ENCODE results near the gene CTRL. TPM values are rescaled to one million over a fixed set of nuclear protein-coding genes. Genes with fewer than 3 reads are reported as not detected.
A peak's percentile ranks its signal among the peaks of the same experiment; 100 is the strongest.

Gene CTRL
- total RNA-seq (2021; fragmentation: NEBNext Ultra II Directional; extraction: Animal tissue kit (Norgen Biotek cat#: 25700)) = under 1 TPM; 0.25 to 0.63 (median 0.43) TPM
- long read RNA-seq = 0 reads

DNA sequence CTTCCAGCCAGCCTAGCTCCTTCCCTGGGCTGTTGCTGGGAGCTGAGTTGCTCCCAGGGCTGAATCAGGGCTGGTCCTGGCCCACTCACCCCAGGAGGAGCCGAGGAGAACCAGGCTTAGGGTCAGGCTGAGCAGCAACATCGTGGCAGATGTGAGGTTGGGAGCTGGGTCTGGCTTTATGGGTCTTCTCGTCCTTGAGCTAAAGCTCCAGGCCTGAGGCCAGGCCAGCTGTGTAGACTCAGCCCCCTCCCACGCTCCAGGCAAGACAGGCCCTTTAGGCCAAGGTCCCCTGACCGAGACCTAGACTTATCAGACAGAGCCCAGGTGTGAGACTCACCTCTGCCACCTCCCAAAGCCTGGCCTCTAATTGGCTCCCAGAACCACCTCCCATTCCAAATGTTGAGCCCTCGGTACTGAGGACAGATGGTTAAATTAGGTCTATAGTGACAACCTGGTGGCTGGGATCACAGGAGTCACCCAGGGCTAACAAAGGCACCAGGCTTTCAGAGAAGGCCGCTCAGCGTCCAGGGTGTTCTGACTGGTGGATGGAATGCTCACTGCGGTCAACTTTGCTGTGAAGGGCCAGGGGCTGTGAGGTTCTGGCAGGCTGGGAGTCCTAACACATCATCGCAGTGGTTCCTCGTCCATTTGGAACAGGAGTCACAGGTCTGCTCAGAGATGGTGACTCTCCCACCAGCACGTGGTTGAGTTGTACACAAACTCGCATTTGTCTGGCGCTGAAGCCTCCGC, at the start of gene CTRL:
Gene CTRL, minus strand, starts transcription at position 151 of the 750 bp plus-strand sequence. Its CDS starts 10 bp downstream, at position 141.
- Mint-ChIP-seq H3K9me3 (peaks cover 8% of the 10 kb centered on the region; the same call in 1 of the 2 replicates), H3K27me3 (ENCODE audit: insufficient read depth) (peaks cover 27% of the 10 kb centered on the region), H3K36me3 (ENCODE audit: low read depth) (no peaks in the 10 kb centered on the region), H3K27ac (no peak within 1 kb of the TSS), H3K4me3 (no peak within 1 kb of the TSS), H3K4me1 (ENCODE audit: low read depth) (peaks cover 22% of the 10 kb centered on the region)
- TF ChIP-seq, protein P1, sequence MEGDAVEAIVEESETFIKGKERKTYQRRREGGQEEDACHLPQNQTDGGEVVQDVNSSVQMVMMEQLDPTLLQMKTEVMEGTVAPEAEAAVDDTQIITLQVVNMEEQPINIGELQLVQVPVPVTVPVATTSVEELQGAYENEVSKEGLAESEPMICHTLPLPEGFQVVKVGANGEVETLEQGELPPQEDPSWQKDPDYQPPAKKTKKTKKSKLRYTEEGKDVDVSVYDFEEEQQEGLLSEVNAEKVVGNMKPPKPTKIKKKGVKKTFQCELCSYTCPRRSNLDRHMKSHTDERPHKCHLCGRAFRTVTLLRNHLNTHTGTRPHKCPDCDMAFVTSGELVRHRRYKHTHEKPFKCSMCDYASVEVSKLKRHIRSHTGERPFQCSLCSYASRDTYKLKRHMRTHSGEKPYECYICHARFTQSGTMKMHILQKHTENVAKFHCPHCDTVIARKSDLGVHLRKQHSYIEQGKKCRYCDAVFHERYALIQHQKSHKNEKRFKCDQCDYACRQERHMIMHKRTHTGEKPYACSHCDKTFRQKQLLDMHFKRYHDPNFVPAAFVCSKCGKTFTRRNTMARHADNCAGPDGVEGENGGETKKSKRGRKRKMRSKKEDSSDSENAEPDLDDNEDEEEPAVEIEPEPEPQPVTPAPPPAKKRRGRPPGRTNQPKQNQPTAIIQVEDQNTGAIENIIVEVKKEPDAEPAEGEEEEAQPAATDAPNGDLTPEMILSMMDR (IDR thresholded peaks at IDR 0.05) = peak; percentile 62
- DNase-seq = no peak

DNA sequence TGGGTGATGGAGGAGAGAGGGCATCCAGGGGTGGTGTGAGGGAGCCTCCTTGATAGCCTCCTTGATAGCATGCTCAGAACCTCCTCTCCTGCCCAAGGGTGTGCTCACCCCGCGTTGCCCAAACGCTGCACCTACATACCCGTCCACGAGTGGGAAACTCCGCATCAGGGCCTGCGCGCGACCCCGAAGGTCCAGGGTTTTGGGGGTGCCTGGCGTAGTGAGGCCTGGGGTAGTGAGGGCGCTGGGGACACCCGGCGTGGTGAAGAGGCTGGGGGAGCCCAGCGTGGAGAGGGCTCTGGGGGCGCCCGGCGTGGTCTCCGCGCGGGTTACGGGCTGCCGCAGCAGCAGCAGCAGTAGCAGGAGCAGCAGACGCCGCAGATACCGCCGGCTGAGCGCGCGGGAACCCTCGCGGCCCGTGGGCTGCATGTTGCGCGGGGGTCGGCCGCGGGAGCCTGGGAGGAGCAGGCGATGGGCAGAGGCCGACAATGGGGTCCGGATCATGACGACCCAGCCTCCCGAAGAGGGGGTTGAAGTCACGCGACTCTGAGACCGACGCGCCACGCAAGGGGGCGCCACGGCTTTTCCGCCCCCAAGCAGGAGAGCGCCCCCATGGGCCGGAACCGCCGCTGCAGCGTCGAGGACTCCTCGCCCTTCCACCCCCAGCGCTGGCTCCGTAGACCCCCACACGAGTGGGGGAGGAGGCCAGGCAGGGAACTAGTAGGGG, 48.5 kb upstream of the CTRL start, which contains the start of gene DPEP3:
Gene DPEP3, minus strand, starts transcription at position 545 of the 724 bp plus-strand sequence. Its CDS starts 119 bp downstream, at position 426.
- peaks cover 4% of the 10 kb centered on the region; the same call in 1 of the 2 replicates for H3K4me1 Mint-ChIP-seq (ENCODE audit: low read depth)
- DNase-seq = no peak
- no peak within 1 kb of the TSS for H3K4me3 Mint-ChIP-seq
- TF ChIP-seq, protein P1 (IDR thresholded peaks at IDR 0.05) = peak; percentile 59
- no peak within 1 kb of the TSS for H3K27ac Mint-ChIP-seq
- no peaks in the 10 kb centered on the region for H3K9me3 Mint-ChIP-seq
- peaks cover 11% of the 10 kb centered on the region for H3K27me3 Mint-ChIP-seq (ENCODE audit: insufficient read depth)
- no peaks in the 10 kb centered on the region; the same call in 1 of the 2 replicates for H3K36me3 Mint-ChIP-seq (ENCODE audit: low read depth)

DNA sequence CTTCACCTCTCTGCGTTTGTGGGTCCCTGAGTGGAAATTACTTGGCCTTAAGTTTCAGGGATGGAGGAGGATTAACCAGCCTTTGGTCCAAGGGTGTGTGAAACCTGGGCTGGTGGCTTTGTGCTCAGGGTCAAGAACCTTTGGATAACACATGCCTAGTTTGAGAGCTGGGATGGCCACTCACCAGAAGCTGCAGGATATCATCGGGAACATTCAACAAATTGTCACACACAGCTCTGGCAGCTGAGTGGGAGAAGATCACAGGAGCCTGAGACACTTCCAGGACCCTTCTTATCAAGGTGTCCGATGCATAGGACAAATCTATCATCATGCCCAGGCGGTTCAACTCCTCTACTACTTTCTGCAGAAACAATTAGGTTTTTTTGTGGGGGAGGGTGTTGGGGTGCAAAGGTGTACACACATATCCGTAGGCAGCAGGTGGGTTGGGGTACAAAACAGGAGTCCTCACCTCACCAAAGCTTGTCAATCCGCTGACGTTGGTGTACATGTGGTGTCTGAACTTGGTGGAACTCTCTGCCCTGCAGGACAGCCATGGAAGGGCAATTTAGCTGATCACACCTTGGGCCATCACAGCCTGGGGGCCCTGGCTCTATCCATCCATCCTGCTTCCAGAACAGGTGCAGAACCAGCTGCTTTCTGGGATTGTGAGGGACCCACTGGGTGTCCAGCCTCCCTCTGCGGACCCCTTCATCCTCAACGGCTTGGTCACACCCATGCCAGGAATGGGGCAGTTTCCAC, 46.0 kb upstream of the CTRL start:
- TF ChIP-seq, protein P1 (IDR thresholded peaks at IDR 0.05) = no peak
- Mint-ChIP-seq H3K36me3 (ENCODE audit: low read depth) (no peaks in the 10 kb centered on the region; the same call in 1 of the 2 replicates), H3K9me3 (no peaks in the 10 kb centered on the region), H3K27ac (no peak overlapping the region), H3K27me3 (ENCODE audit: insufficient read depth) (peaks cover 15% of the 10 kb centered on the region), H3K4me3 (no peak overlapping the region), H3K4me1 (ENCODE audit: low read depth) (no peaks in the 10 kb centered on the region)
- DNase-seq = no peak

DNA sequence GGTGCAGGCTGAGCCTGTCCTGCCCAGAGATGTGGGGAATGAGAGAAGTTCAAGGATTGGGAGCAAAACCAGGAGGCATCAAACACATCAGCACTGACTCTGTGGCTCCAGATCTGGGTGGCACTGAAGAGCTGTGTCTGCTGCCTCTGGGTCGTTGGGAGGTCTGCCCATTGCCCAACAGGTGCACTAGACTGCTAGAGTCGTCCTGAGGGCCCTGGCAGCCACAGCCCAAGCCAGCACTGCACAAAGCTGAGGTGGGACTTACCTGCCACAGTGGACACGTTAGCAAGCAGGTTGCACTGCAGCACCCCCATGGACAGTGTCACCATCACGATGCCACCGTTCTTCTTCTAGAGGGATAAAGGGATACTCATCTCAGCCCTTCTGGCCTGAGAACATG, 45.3 kb upstream of the CTRL start:
- Mint-ChIP-seq H3K4me1 (ENCODE audit: low read depth) (no peaks in the 10 kb centered on the region), H3K36me3 (ENCODE audit: low read depth) (no peaks in the 10 kb centered on the region), H3K4me3 (no peak overlapping the region), H3K9me3 (no peaks in the 10 kb centered on the region), H3K27me3 (ENCODE audit: insufficient read depth) (peaks cover 15% of the 10 kb centered on the region), H3K27ac (no peak overlapping the region)
- DNase-seq = no peak
- TF ChIP-seq, protein P1 (IDR thresholded peaks at IDR 0.05) = no peak

DNA sequence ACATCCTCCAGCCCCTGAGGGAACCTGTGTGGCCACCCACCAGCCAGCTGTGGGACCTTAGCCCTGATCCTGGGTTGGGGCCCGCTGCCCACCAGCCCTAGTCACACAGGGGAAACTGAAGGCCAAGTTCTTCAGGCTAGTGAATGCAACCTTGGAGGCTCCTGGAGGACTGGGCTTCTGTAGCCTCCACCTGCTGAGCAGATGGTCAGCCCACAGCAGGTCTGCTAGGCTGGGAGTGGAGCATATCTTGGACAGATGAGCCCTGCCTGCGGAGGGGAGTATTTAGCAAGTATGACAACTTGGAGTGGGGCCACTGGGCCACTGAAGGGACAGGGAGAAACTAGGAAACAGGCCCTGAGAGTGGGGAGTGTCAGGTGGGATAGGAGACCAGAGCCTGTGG, 44.5 kb upstream of the CTRL start:
- TF ChIP-seq, protein P1 (IDR thresholded peaks at IDR 0.05) = no peak
- Mint-ChIP-seq H3K27ac (no peak overlapping the region), H3K36me3 (ENCODE audit: low read depth) (no peaks in the 10 kb centered on the region), H3K9me3 (no peaks in the 10 kb centered on the region), H3K27me3 (ENCODE audit: insufficient read depth) (peaks cover 16% of the 10 kb centered on the region), H3K4me3 (no peak overlapping the region), H3K4me1 (ENCODE audit: low read depth) (no peaks in the 10 kb centered on the region)
- no peak for DNase-seq

All from HFFc6 (cell line).